ENCODE data around the gene YOD1.

YOD1 gene

GRCh38 chr1:207072233-207072632 is 21.2 kb upstream of the YOD1 start:
- no peak for DNase-seq (ENCODE audit: low read depth in 2 of 2)

- no peak for DNase-seq (ENCODE audit: low read depth in 2 of 2)
Observed at GRCh38 chr1:207071426-207071825, 20.4 kb upstream of the YOD1 start.

GRCh38 chr1:207070811-207071210 is 19.8 kb upstream of the YOD1 start:
- DNase-seq (ENCODE audit: low read depth in 2 of 2) = no peak

GRCh38 chr1:207069858-207070506 is 19.0 kb upstream of the YOD1 start:
- DNase-seq (ENCODE audit: low read depth in 2 of 2) = no peak

- no peak for DNase-seq (ENCODE audit: low read depth in 2 of 2)
Observed at GRCh38 chr1:207069061-207069460, 18.1 kb upstream of the YOD1 start.

GRCh38 chr1:207067665-207068064 is 16.7 kb upstream of the YOD1 start:
- DNase-seq (ENCODE audit: low read depth in 2 of 2) = no peak

- no peak for DNase-seq (ENCODE audit: low read depth in 2 of 2)
Observed at GRCh38 chr1:207067185-207067584, 16.2 kb upstream of the YOD1 start.

- no peak for DNase-seq (ENCODE audit: low read depth in 2 of 2)
Observed at GRCh38 chr1:207064561-207064960, 13.6 kb upstream of the YOD1 start.

GRCh38 chr1:207063014-207063413 is 12.0 kb upstream of the YOD1 start:
- no peak for DNase-seq (ENCODE audit: low read depth in 2 of 2)

GRCh38 chr1:207062058-207062457 is 11.1 kb upstream of the YOD1 start:
- DNase-seq (ENCODE audit: low read depth in 2 of 2) = no peak

- DNase-seq (ENCODE audit: low read depth in 2 of 2) = no peak
Observed at GRCh38 chr1:207060596-207060995, 9.6 kb upstream of the YOD1 start.

GRCh38 chr1:207059881-207060280 is 8.9 kb upstream of the YOD1 start:
- DNase-seq (ENCODE audit: low read depth in 2 of 2) = no peak

GRCh38 chr1:207058878-207059867 is 8.2 kb upstream of the YOD1 start:
- no peak for DNase-seq (ENCODE audit: low read depth in 2 of 2)

GRCh38 chr1:207058252-207058651 is 7.2 kb upstream of the YOD1 start:
- DNase-seq (ENCODE audit: low read depth in 2 of 2) = no peak

GRCh38 chr1:207056673-207057072 is 5.7 kb upstream of the YOD1 start:
- no peak for DNase-seq (ENCODE audit: low read depth in 2 of 2)

GRCh38 chr1:207055386-207056001 is 4.5 kb upstream of the YOD1 start:
- DNase-seq (ENCODE audit: low read depth in 2 of 2) = no peak

GRCh38 chr1:207054491-207054890 is 3.5 kb upstream of the YOD1 start:
- no peak for DNase-seq (ENCODE audit: low read depth in 2 of 2)

- DNase-seq (ENCODE audit: low read depth in 2 of 2) = peak; percentile 95
Observed at GRCh38 chr1:207052911-207053769, 2.1 kb upstream of the YOD1 start, which contains the start of gene PFKFB2. PFKFB2 (plus strand) TSS chr1:207053275; CDS start chr1:207054718, 1,443 bp downstream.

GRCh38 chr1:207050480-207051190 is 373 bp downstream of the YOD1 start:
- DNase-seq (ENCODE audit: low read depth in 2 of 2) = peak; percentile 86 to 87

GRCh38 chr1:207049974-207050391 is 1.0 kb downstream of the YOD1 start:
- no peak for DNase-seq (ENCODE audit: low read depth in 2 of 2)

GRCh38 chr1:207049514-207049913 is 1.5 kb downstream of the YOD1 start:
- DNase-seq (ENCODE audit: low read depth in 2 of 2) = no peak

All from stimulated activated CD4-positive, alpha-beta T cell treated with anti-CD3 and anti-CD28 coated beads, Interleukin-4, amount 100 ng/mL, for 48 hours (primary cell).